H9 (cell line): ENCODE results near the gene ABCA3. TPM values are rescaled to one million over a fixed set of nuclear protein-coding genes. Genes with fewer than 3 reads are reported as not detected.

Experiments
- DNase-seq: peaks from one replicate; pipeline ENCODE4 v3.0.0-alpha.2; 2017
- H2AFZ ChIP-seq: one replicate; pipeline ENCODE4 v1.6.1; 2013; ENCODE audit warnings: mild to moderate bottlenecking, low read length, control low read depth, moderate library complexity
- H2AK5ac ChIP-seq: 2 replicates; pipeline ENCODE4 v1.6.1; 2013; ENCODE audit warnings: low read length, control low read depth, mixed read lengths; ENCODE audit not compliant: insufficient read length
- H2BK120ac ChIP-seq: one replicate; pipeline ENCODE4 v1.6.1; 2013; ENCODE audit warnings: low read depth, mild to moderate bottlenecking, low read length, control low read depth, inconsistent platforms; ENCODE audit not compliant: poor library complexity, severe bottlenecking
- H2BK12ac ChIP-seq: 2 replicates; pipeline ENCODE4 v1.6.1; 2013; ENCODE audit warnings: low read length, control low read depth, mixed read lengths, low read depth; ENCODE audit not compliant: insufficient read length
- H2BK15ac ChIP-seq: 2 replicates; pipeline ENCODE4 v1.6.1; 2013; ENCODE audit warnings: low read depth, low read length, control low read depth
- H2BK20ac ChIP-seq: one replicate; pipeline ENCODE4 v1.6.1; 2013; ENCODE audit warnings: low read depth, mild to moderate bottlenecking, low read length, control low read depth, inconsistent platforms; ENCODE audit not compliant: poor library complexity, severe bottlenecking
- H2BK5ac ChIP-seq: 2 replicates; pipeline ENCODE4 v1.6.1; 2013; ENCODE audit warnings: low read length, control low read depth, mixed read lengths; ENCODE audit not compliant: insufficient read length
- H3K14ac ChIP-seq: 2 replicates; pipeline ENCODE4 v1.6.1; 2013; ENCODE audit warnings: low read length, control low read depth; ENCODE audit not compliant: insufficient read depth
- H3K18ac ChIP-seq: 2 replicates; pipeline ENCODE4 v1.6.1; 2013; ENCODE audit warnings: low read depth, mild to moderate bottlenecking, mixed read lengths, low read length, control low read depth; ENCODE audit not compliant: insufficient read length
- H3K23ac ChIP-seq: 2 replicates; pipeline ENCODE4 v1.6.1; 2013; ENCODE audit warnings: low read length, control low read depth, mixed read lengths, low read depth; ENCODE audit not compliant: insufficient read length
- H3K23me2 ChIP-seq: 2 replicates; pipeline ENCODE4 v1.6.1; 2013; ENCODE audit warnings: low read depth, mild to moderate bottlenecking, mixed read lengths, low read length, control low read depth; ENCODE audit not compliant: insufficient read length, poor library complexity, severe bottlenecking
- H3K27ac ChIP-seq: 2 replicates; pipeline ENCODE4 v1.5.1; 2013; ENCODE audit warnings: low read length, control low read depth, mixed read lengths, low read depth; ENCODE audit not compliant: insufficient read length
- H3K27me3 ChIP-seq: 2 replicates; pipeline ENCODE4 v1.6.1; 2013; ENCODE audit warnings: low read length, control low read depth, inconsistent platforms; ENCODE audit not compliant: insufficient read depth
- H3K4ac ChIP-seq: 2 replicates; pipeline ENCODE4 v1.6.1; 2013; ENCODE audit warnings: low read depth, mild to moderate bottlenecking, control low read depth, inconsistent platforms, low read length, moderate library complexity
- H3K4me1 ChIP-seq: 2 replicates; pipeline ENCODE4 v1.6.1; 2013; ENCODE audit warnings: low read length, control low read depth, inconsistent platforms; ENCODE audit not compliant: insufficient read depth
- H3K4me2 ChIP-seq: 2 replicates; pipeline ENCODE4 v1.6.1; 2013; ENCODE audit warnings: low read length, control low read depth, mixed read lengths; ENCODE audit not compliant: insufficient read length, insufficient read depth
- H3K56ac ChIP-seq: 2 replicates; pipeline ENCODE4 v1.6.1; 2013; ENCODE audit warnings: low read depth, mild to moderate bottlenecking, mixed read lengths, low read length, control low read depth; ENCODE audit not compliant: insufficient read length
- H3K79me1 ChIP-seq: 2 replicates; pipeline ENCODE4 v1.6.1; 2013; ENCODE audit warnings: low read depth, mild to moderate bottlenecking, moderate library complexity, low read length, control low read depth, inconsistent platforms; ENCODE audit not compliant: insufficient read depth, poor library complexity, severe bottlenecking
- H3K79me2 ChIP-seq: 2 replicates; pipeline ENCODE4 v1.6.1; 2013; ENCODE audit warnings: low read length, control low read depth, inconsistent platforms; ENCODE audit not compliant: insufficient read depth
- H3K9ac ChIP-seq: 2 replicates; pipeline ENCODE4 v1.6.1; 2013; ENCODE audit warnings: low read length, control low read depth, mixed read lengths; ENCODE audit not compliant: insufficient read length; ENCODE audit errors: extremely low read depth
- H3K9me3 ChIP-seq: one replicate; pipeline ENCODE4 v1.6.1; 2013; ENCODE audit warnings: low read depth, low read length, inconsistent platforms; ENCODE audit not compliant: control insufficient read depth
- H3T11ph ChIP-seq: one replicate; pipeline ENCODE4 v1.6.1; 2013; ENCODE audit warnings: mild to moderate bottlenecking, low read length, control low read depth, inconsistent platforms
- H4K20me1 ChIP-seq: one replicate; pipeline ENCODE4 v1.6.1; 2013; ENCODE audit not compliant: control insufficient read depth, insufficient read length, insufficient read depth
- H4K5ac ChIP-seq: 2 replicates; pipeline ENCODE4 v1.6.1; 2013; ENCODE audit warnings: low read depth, mild to moderate bottlenecking, mixed read lengths, low read length, control low read depth; ENCODE audit not compliant: insufficient read length
- H4K8ac ChIP-seq: replicated peaks from 2 replicates; pipeline ENCODE4 v1.6.1; 2013; ENCODE audit warnings: low read length, control low read depth, mixed read lengths, low read depth; ENCODE audit not compliant: insufficient read length
- H4K91ac ChIP-seq: 2 replicates; pipeline ENCODE4 v1.6.1; 2013; ENCODE audit warnings: low read depth, mild to moderate bottlenecking, moderate library complexity, mixed read lengths, low read length, control low read depth; ENCODE audit not compliant: insufficient read length
- H3K27ac Mint-ChIP-seq, 3 experiments: 2 replicates in 2 of 3; 3 replicates in 1 of 3; pipeline ENCODE4 v1.8.0; 2020 to 2021; ENCODE audit warnings: mixed read lengths in 3 of 3, mild to moderate bottlenecking in 1 of 3, moderate library complexity in 1 of 3
- H3K27me3 Mint-ChIP-seq: 2 replicates; pipeline ENCODE4 v1.8.0; 2021; ENCODE audit warnings: low read depth, mild to moderate bottlenecking, moderate library complexity, mixed read lengths
- H3K36me3 Mint-ChIP-seq, 3 experiments: 2 replicates in 2 of 3; 3 replicates in 1 of 3; pipeline ENCODE4 v1.8.0; 2020 to 2021; ENCODE audit warnings: low read depth in 3 of 3, mixed read lengths in 3 of 3; ENCODE audit not compliant: insufficient read depth in 1 of 3
- H3K4me1 Mint-ChIP-seq, 2 experiments: 2 replicates each; pipeline ENCODE4 v1.8.0; 2020; ENCODE audit warnings: mixed read lengths in 2 of 2
- H3K4me3 Mint-ChIP-seq, 2 experiments: 2 replicates in 1 of 2; 3 replicates in 1 of 2; pipeline ENCODE4 v1.8.0; 2020 to 2021; ENCODE audit warnings: mild to moderate bottlenecking in 2 of 2, mixed read lengths in 2 of 2, moderate library complexity in 1 of 2
- H3K9me3 Mint-ChIP-seq, 2 experiments: 2 replicates in 1 of 2; 3 replicates in 1 of 2; pipeline ENCODE4 v1.8.0; 2020; ENCODE audit warnings: mild to moderate bottlenecking in 2 of 2, mixed read lengths in 2 of 2, moderate library complexity in 1 of 2
- CTCF ChIP-seq: fragments of 200-600 bp; sonication (generic); conservative IDR thresholded peaks from 3 replicates; pipeline ENCODE4 v1.8.0; 2021; ENCODE audit warnings: antibody characterized with exemption, mild to moderate bottlenecking
- WGBS: extraction: QIAGEN DNeasy Blood & Tissue Kit; methylation state at CpG from one replicate; pipeline ENCODE4 v1.1.7; 2013; ENCODE audit warnings: missing lambda C conversion rate, low lambda C conversion rate, mixed read lengths; ENCODE audit not compliant: insufficient read length; ENCODE audit errors: extremely low coverage; 5-methylcytosine and 5-hydroxymethylcytosine counted together
- total RNA-seq: library from RNA; stranded (reverse); gene quantifications from 2 replicates; pipeline ENCODE4 v1.2.1, GENCODE V29; 2021

ABCA3 gene
- total RNA-seq, 1 experiment from 2014 or later = 8.0 TPM

- DNase-seq = no peak
- H3K4me1 Mint-ChIP-seq = peaks cover 6 to 8% of the 10 kb centered on the region in 2 experiments
- peaks cover 0 to 6% (median 5%) of the 10 kb centered on the region in 3 experiments; a peak in 6 of 7 replicates for H3K36me3 Mint-ChIP-seq
- Histone ChIP-seq H3K27ac (no peak overlapping the region), H4K20me1 (no peaks in the 10 kb centered on the region), H2AK5ac (no peak overlapping the region), H3K27me3 (peaks cover 9% of the 10 kb centered on the region; the same call in 1 of the 2 replicates), H3K9me3 (no peaks in the 10 kb centered on the region), H3K4ac (no peak overlapping the region), H4K91ac (no peak overlapping the region), H3K4me2 (no peak overlapping the region), H3T11ph (no peak overlapping the region), H3K23ac (no peak overlapping the region), H3K56ac (no peak overlapping the region), H2BK120ac (no peak overlapping the region), H4K8ac (no peak overlapping the region), H3K79me1 (no peaks in the 10 kb centered on the region), H3K23me2 (peaks cover 8% of the 10 kb centered on the region), H2BK5ac (no peak overlapping the region), H3K4me1 (no peaks in the 10 kb centered on the region), H2BK15ac (no peak overlapping the region), H3K9ac (no peak overlapping the region), H3K79me2 (no peaks in the 10 kb centered on the region), H2BK20ac (no peak overlapping the region), H3K14ac (no peak overlapping the region), H4K5ac (no peak overlapping the region), H2BK12ac (no peak overlapping the region), H3K18ac (no peak overlapping the region), H2AFZ (no peak overlapping the region)
- no CpG with 5 or more reads among the region's 1 CpG for WGBS
- peaks cover 5 to 11% of the 10 kb centered on the region in 2 experiments for H3K9me3 Mint-ChIP-seq
- H3K27ac Mint-ChIP-seq = no peak overlapping the region
- peaks cover 50% of the 10 kb centered on the region for H3K27me3 Mint-ChIP-seq
- no peak for TF ChIP-seq CTCF
- H3K4me3 Mint-ChIP-seq = no peak overlapping the region
Observed at GRCh38 chr16:2343211-2343610, 2.7 kb upstream of the ABCA3 start.
